SU-DHL-6 (cell line): Measurements from ENCODE around the gene DIRAS2.

Experiments used
- H2AFZ ChIP-seq: fragments of 200-600 bp; sonication (generic); 2 replicates; pipeline ENCODE4 v1.6.1; 2014; ENCODE audit warnings: low read depth, mild to moderate bottlenecking, moderate library complexity, mixed read lengths, antibody characterized with exemption, low read length; ENCODE audit not compliant: severe bottlenecking
- H3F3A ChIP-seq: fragments of 200-600 bp; shearing (Covaris generic); 2 replicates; pipeline ENCODE4 v1.6.0; 2016; ENCODE audit warnings: antibody characterized with exemption, mild to moderate bottlenecking; ENCODE audit not compliant: insufficient read depth
- H3K27ac ChIP-seq: fragments of 200-600 bp; sonication (generic); 2 replicates; pipeline ENCODE4 v1.5.1; 2016; ENCODE audit warnings: low read depth, mild to moderate bottlenecking, low read length, moderate library complexity, mixed read lengths
- H3K27me3 ChIP-seq: fragments of 200-600 bp; sonication (generic), shearing (Covaris generic); 2 replicates; pipeline ENCODE4 v1.6.0; 2014; ENCODE audit warnings: mild to moderate bottlenecking, low read length
- H3K36me3 ChIP-seq: fragments of 200-600 bp; sonication (generic); 2 replicates; pipeline ENCODE4 v1.6.1; 2014; ENCODE audit warnings: mild to moderate bottlenecking, low read length, mixed read lengths
- H3K4me2 ChIP-seq: fragments of 300-600, 200-600 bp; shearing (Covaris generic), sonication (generic); 2 replicates; pipeline ENCODE4 v1.6.0; 2014; ENCODE audit warnings: low read length, low read depth, mild to moderate bottlenecking; ENCODE audit not compliant: poor library complexity, severe bottlenecking
- H3K4me3 ChIP-seq: fragments of 200-600 bp; sonication (generic); 2 replicates; pipeline ENCODE4 v1.5.1; 2014; ENCODE audit warnings: antibody characterized with exemption, low read length, mild to moderate bottlenecking, mixed read lengths; ENCODE audit not compliant: insufficient read depth, poor library complexity, severe bottlenecking
- H3K79me2 ChIP-seq: fragments of 200-600 bp; sonication (generic); 2 replicates; pipeline ENCODE4 v1.6.1; 2014; ENCODE audit warnings: mild to moderate bottlenecking, low read length, moderate library complexity; ENCODE audit not compliant: insufficient read depth
- H3K9ac ChIP-seq: fragments of 200-600 bp; sonication (generic); 2 replicates; pipeline ENCODE4 v1.7.0; 2014; ENCODE audit warnings: mild to moderate bottlenecking, low read length
- H3K9me2 ChIP-seq: fragments of 200-600 bp; sonication (generic); replicated peaks from 2 replicates; pipeline ENCODE4 v1.6.1; 2014; ENCODE audit warnings: low read length; ENCODE audit not compliant: insufficient read depth
- H3K9me3 ChIP-seq: fragments of 200-600 bp; sonication (generic); 2 replicates; pipeline ENCODE4 v1.6.1; 2014; ENCODE audit warnings: low read length, mixed read lengths; ENCODE audit not compliant: insufficient read depth
- H4K20me1 ChIP-seq: fragments of 200-600 bp; sonication (generic); 2 replicates; pipeline ENCODE4 v1.6.1; 2014; ENCODE audit warnings: low read depth, mild to moderate bottlenecking, antibody characterized with exemption, low read length, moderate library complexity, mixed read lengths
- CTCF ChIP-seq: fragments of 200-600 bp; sonication (generic); IDR thresholded peaks from one replicate; pipeline ENCODE4 v1.5.1; 2017; ENCODE audit warnings: antibody characterized with exemption, mild to moderate bottlenecking, low read length, moderate library complexity; ENCODE audit not compliant: insufficient read depth, poor library complexity, severe bottlenecking
- EZH2phosphoT487 ChIP-seq: fragments of 200-600 bp; sonication (generic), shearing (Covaris generic); conservative IDR thresholded peaks from 2 replicates; pipeline ENCODE4 v1.6.1; 2018; ENCODE audit warnings: mild to moderate bottlenecking, antibody characterized with exemption, low read length, moderate library complexity, mixed read lengths

DIRAS2 gene

GRCh38 chr9:90613502-90613901 lies 29.1 kb downstream of the DIRAS2 start:
- TF ChIP-seq EZH2phosphoT487 (no peak), CTCF (no peak)
- Histone ChIP-seq H3K9me3 (no peaks in the 10 kb centered on the region), H3K9ac (no peak overlapping the region), H3K9me2 (no peaks in the 10 kb centered on the region), H2AFZ (no peak overlapping the region), H3K4me2 (no peak overlapping the region), H4K20me1 (no peaks in the 10 kb centered on the region), H3F3A (no peaks in the 10 kb centered on the region), H3K27me3 (no peaks in the 10 kb centered on the region), H3K27ac (no peak overlapping the region), H3K4me3 (no peak overlapping the region), H3K79me2 (no peaks in the 10 kb centered on the region), H3K36me3 (no peaks in the 10 kb centered on the region)

- Histone ChIP-seq H2AFZ (no peak overlapping the region), H3K36me3 (no peaks in the 10 kb centered on the region), H3K4me3 (no peak overlapping the region), H3K9me3 (no peaks in the 10 kb centered on the region), H3K9me2 (no peaks in the 10 kb centered on the region), H3K27me3 (no peaks in the 10 kb centered on the region), H4K20me1 (no peaks in the 10 kb centered on the region), H3K9ac (no peak overlapping the region), H3K4me2 (no peak overlapping the region), H3F3A (no peaks in the 10 kb centered on the region), H3K79me2 (no peaks in the 10 kb centered on the region), H3K27ac (no peak overlapping the region)
- TF ChIP-seq CTCF (no peak), EZH2phosphoT487 (no peak)
Observed at GRCh38 chr9:90612957-90613356, 29.7 kb downstream of the DIRAS2 start.

GRCh38 chr9:90611568-90611967 lies 31.1 kb downstream of the DIRAS2 start:
- no peak for TF ChIP-seq CTCF
- Histone ChIP-seq H2AFZ (no peak overlapping the region), H3F3A (no peaks in the 10 kb centered on the region), H3K4me3 (no peak overlapping the region), H3K4me2 (no peak overlapping the region), H3K9me2 (no peaks in the 10 kb centered on the region), H3K27me3 (no peaks in the 10 kb centered on the region), H4K20me1 (no peaks in the 10 kb centered on the region), H3K9me3 (no peaks in the 10 kb centered on the region), H3K79me2 (no peaks in the 10 kb centered on the region), H3K9ac (no peak overlapping the region), H3K36me3 (no peaks in the 10 kb centered on the region), H3K27ac (no peak overlapping the region)

GRCh38 chr9:90611121-90611520 lies 31.5 kb downstream of the DIRAS2 start:
- Histone ChIP-seq H3K27ac (no peak overlapping the region), H3K9me3 (no peaks in the 10 kb centered on the region), H3K79me2 (no peaks in the 10 kb centered on the region), H3K9ac (no peak overlapping the region), H3K4me3 (no peak overlapping the region), H3K4me2 (no peak overlapping the region), H4K20me1 (no peaks in the 10 kb centered on the region), H3F3A (no peaks in the 10 kb centered on the region), H2AFZ (no peak overlapping the region), H3K9me2 (no peaks in the 10 kb centered on the region), H3K27me3 (no peaks in the 10 kb centered on the region), H3K36me3 (no peaks in the 10 kb centered on the region)
- TF ChIP-seq EZH2phosphoT487 (no peak), CTCF (no peak)
